Activated T-cell treated with anti-CD3 and anti-CD28 coated beads, Interleukin-2, amount 50 U/mL, for 72 hours (primary cell): Measurements from ENCODE around the gene ZDHHC18. TPM values are rescaled to one million over a fixed set of nuclear protein-coding genes. Genes with fewer than 3 reads are reported as not detected.
"Not testable (repeated sequence)": the region's sequence is repeated elsewhere in the genome, so short reads cannot be mapped to it uniquely, and the experiment has no call there.

Experiments
- ATAC-seq, 2 donors: fragments of 150-1000 bp; cut with Tn5 transposase; replicated peaks in 1 of 2; 2 replicates each; pipeline ENCODE4 v1.10.0; 2021; ENCODE audit warnings: moderate library complexity in 2 of 2, mild to moderate bottlenecking in 1 of 2
- DNase-seq, 2 donors: peaks; one replicate each; pipeline ENCODE4 v3.0.0; 2021 to 2022; ENCODE audit warnings: mixed read lengths in 1 of 2
- H3K27ac Mint-ChIP-seq: one replicate; pipeline ENCODE4 v1.8.0; 2022; ENCODE audit warnings: mild to moderate bottlenecking, moderate library complexity, mixed read lengths
- H3K27me3 Mint-ChIP-seq: one replicate; pipeline ENCODE4 v1.8.0; 2022; ENCODE audit warnings: low read depth, mixed read lengths
- H3K36me3 Mint-ChIP-seq, 2 donors: one replicate each; pipeline ENCODE4 v1.8.0; 2022; ENCODE audit warnings: mixed read lengths in 2 of 2, mild to moderate bottlenecking in 1 of 2; ENCODE audit not compliant: insufficient read depth in 2 of 2
- H3K4me1 Mint-ChIP-seq: one replicate; pipeline ENCODE4 v1.8.0; 2022; ENCODE audit warnings: low read depth, mixed read lengths
- H3K4me3 Mint-ChIP-seq, 2 donors: one replicate each; pipeline ENCODE4 v1.8.0; 2022; ENCODE audit warnings: mild to moderate bottlenecking in 2 of 2, mixed read lengths in 2 of 2, moderate library complexity in 2 of 2
- H3K9me3 Mint-ChIP-seq, 2 donors: one replicate each; pipeline ENCODE4 v1.8.0; 2022; ENCODE audit warnings: mixed read lengths in 2 of 2
- total RNA-seq, 2 donors: library from RNA; stranded (reverse); gene quantifications; one replicate each; pipeline ENCODE4 v1.2.3, GENCODE V29; 2022

Gene ZDHHC18
- total RNA-seq, 2 donors from 2014 or later = 64.4 to 80.2 TPM

DNA sequence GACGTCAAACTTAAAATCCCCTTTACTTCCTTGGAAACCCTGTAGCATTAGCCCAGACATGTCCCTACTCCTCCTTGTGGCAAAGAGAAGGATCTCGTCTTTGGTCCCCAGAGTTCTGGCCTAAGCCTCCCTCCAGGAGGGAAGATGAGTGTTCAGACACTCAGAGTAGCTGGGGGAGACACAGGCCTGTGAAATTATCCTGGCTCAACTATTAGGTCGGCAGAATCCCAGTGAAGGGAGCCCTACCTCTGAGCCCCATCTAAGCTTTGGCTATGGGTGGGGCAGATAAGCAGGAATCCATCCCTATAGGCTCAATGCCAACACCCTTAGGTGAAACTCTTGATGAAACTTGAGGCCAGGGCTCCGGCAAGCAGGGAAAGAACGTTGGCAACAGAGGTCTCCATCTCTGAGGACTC is 34.8 kb downstream of the ZDHHC18 start:
- H3K4me1 Mint-ChIP-seq = peaks cover 25% of the 10 kb centered on the region
- ATAC-seq (no peak), DNase-seq (no peak)
- H3K36me3 Mint-ChIP-seq = no peaks in the 10 kb centered on the region
- no peaks in the 10 kb centered on the region for H3K27me3 Mint-ChIP-seq
- no peak overlapping the region for H3K27ac Mint-ChIP-seq
- peak overlapping the region in 1 of 2 donors; percentile 38 for H3K4me3 Mint-ChIP-seq
- H3K9me3 Mint-ChIP-seq = no peaks in the 10 kb centered on the region

DNA sequence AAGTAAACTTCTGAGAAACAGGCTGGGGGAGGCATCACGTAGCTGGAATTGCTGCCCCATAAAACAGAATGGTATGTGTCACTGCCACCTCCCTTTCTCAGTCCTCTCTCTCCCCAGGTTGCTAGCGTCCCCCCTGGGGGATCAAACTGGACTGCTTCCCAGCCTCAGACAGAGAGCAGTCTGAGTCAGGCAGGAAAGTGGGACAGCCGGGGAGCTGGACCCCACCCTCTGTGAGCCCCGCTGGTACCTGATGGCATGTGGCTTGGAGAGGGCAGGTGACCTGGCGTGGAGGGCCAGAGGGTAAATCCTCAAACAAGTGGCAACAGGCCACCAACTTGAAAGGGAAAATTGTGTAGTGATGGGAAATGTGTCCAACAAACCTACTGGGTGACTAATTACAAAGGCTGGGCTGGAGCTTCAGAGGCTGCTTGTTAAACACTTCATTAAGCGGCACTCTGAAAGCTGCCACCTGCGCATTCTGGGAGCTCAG is 35.4 kb downstream of the ZDHHC18 start:
- Mint-ChIP-seq H3K4me1 (peaks cover 25% of the 10 kb centered on the region), H3K27me3 (no peaks in the 10 kb centered on the region), H3K9me3 (no peaks in the 10 kb centered on the region), H3K27ac (no peak overlapping the region), H3K36me3 (no peaks in the 10 kb centered on the region), H3K4me3 (peak overlapping the region in 1 of 2 donors; percentile 13)
- ATAC-seq (no peak), DNase-seq (no peak)

- ATAC-seq (no peak), DNase-seq (peak; percentile 61 to 66)
- peak within 1 kb of the TSS; percentile 61 for H3K27ac Mint-ChIP-seq
- no peaks in the 10 kb centered on the region for H3K36me3 Mint-ChIP-seq
- no peaks in the 10 kb centered on the region for H3K9me3 Mint-ChIP-seq
- peak within 1 kb of the TSS; percentile 96 to 98 for H3K4me3 Mint-ChIP-seq
- H3K27me3 Mint-ChIP-seq = no peaks in the 10 kb centered on the region
- peaks cover 25% of the 10 kb centered on the region for H3K4me1 Mint-ChIP-seq
These were observed 36.5 kb downstream of the ZDHHC18 start, which contains the start of gene SFN for GRCh38 chr1:26862781-26863684. SFN (plus strand) TSS chr1:26863149; CDS start chr1:26863213, 64 bp downstream.

- H3K4me1 Mint-ChIP-seq = peaks cover 25% of the 10 kb centered on the region
- no peak overlapping the region for H3K27ac Mint-ChIP-seq
These were observed 37.2 kb downstream of the ZDHHC18 start for GRCh38 chr1:26863685-26864077.

DNA sequence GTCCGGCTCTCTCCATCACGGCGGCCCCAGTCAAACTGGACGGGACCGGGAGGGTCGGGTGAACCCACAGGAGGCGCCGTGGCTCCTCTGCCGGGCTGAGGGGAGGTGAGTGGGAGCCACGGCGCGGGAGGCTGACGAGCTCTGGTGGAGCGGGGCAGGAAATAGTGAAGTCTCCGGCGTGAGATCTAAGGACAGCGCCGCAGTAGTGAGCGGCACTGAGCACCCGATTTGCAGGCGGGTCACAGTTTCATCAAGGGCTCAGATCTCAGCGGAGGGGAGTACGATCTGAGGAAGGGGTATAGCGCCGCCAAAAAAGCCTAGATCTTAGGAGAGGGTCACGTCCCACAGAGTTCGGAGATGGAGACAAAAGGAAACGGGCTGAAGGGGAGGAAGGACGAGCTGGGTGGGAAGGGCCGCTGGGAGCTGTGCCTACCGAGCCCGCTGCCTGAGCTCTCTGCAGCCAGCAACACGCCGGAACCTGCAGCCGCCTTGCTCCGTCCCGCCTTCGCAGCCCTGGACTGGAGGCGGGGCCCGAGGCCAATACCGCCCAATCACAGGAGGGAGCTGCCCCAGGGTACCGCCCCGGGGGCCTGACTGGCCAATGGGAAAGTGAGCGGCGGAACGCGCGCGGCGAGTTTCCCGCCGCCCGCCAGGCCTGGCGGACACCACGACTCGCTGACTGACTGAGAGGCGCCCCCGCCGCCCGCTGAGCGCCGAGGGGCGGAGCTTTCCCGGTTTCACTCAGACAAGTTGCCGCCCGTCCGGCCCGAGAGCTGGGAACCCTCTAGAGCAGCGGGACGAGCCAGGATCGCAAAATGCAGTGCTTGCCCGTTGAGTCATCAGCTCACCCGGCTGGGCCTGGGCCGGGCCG is 38.4 kb downstream of the ZDHHC18 start:
- Mint-ChIP-seq H3K9me3 (no peaks in the 10 kb centered on the region), H3K4me1 (peaks cover 25% of the 10 kb centered on the region)
- peak; percentile 95 to 97 for ATAC-seq

More at GRCh38 chr1:26863685-26864077, 37.2 kb downstream of the ZDHHC18 start:
- Mint-ChIP-seq H3K9me3 (no peaks in the 10 kb centered on the region), H3K4me3 (peak overlapping the region; percentile 96 to 98), H3K36me3 (no peaks in the 10 kb centered on the region), H3K27me3 (no peaks in the 10 kb centered on the region)
- ATAC-seq (no peak), DNase-seq (no peak)

DNA sequence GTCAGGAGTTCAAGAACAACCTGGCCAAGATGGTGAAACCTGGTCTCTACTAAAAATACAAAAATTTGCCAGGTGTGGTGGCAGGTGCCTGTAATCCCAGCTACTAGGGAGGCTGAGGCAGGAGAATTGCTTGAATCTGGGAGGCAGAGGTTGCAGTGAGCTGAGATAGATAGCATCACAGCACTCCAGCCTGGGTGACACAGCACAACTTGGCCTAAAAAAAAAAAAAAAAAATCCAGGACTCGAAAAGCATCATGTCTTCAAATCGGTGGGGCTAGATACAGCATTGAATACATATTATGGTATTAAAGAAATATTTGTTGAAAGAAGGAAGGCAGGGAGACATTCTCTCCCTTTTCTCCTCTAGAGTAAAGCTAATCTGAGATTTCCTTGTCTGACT is 46.6 kb downstream of the ZDHHC18 start:
- ATAC-seq, H3K9me3 Mint-ChIP-seq, H3K27me3 Mint-ChIP-seq, H3K27ac Mint-ChIP-seq, H3K4me1 Mint-ChIP-seq, DNase-seq, H3K4me3 Mint-ChIP-seq, H3K36me3 Mint-ChIP-seq: not testable (repeated sequence)

More for the DNA sequence above, 38.4 kb downstream of the ZDHHC18 start:
- DNase-seq = peak; percentile 97 to 98
- Mint-ChIP-seq H3K27ac (peak overlapping the region; percentile 86), H3K36me3 (no peaks in the 10 kb centered on the region), H3K27me3 (no peaks in the 10 kb centered on the region), H3K4me3 (peak overlapping the region; percentile 96 to 98)

DNA sequence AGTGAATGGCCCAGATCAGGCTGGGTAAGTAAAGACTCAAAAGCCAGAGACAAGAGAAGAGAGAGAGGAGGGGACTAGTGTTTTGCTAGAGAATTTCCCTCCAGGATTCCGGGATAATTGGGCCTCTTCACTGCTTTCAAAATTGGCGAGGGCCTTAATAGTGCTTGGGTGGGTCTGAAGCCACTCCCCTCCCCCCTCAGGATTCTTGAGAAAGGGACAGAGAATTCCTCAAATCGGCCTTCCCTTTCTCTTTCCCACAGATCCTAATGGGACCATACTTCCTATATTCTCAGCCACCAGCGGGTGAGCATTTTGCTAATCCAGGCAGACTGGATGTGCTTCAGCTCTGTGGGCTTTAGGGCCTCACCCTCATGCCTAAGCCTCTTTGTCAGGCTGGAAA is 48.4 kb downstream of the ZDHHC18 start:
- ATAC-seq (no peak), DNase-seq (no peak)
- Mint-ChIP-seq H3K9me3 (no peaks in the 10 kb centered on the region), H3K4me3 (no peak overlapping the region), H3K36me3 (peaks cover 0 to 4% of the 10 kb centered on the region in 2 donors), H3K4me1 (no peaks in the 10 kb centered on the region), H3K27ac (no peak overlapping the region), H3K27me3 (no peaks in the 10 kb centered on the region)

DNA sequence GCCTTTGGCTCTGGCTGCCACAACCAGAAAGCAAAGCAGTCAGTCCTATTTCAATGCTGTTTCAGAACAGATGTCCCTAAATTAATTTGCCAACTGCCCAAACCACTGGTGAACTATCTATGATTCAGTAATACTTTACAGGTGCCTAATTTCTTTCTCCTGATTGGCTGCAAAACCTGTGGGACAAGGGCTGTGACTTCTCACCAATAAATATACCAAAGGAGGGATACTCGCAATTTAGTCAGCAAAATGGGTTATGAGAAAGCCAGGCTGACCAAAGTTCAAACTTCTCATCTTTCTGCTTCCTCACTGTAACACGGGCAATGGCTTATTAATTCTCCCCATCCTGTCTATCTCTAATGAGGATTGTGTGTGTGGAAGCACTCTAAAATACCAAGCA is 50.8 kb downstream of the ZDHHC18 start:
- Mint-ChIP-seq H3K27me3 (no peaks in the 10 kb centered on the region), H3K36me3 (peaks cover 2 to 5% of the 10 kb centered on the region in 2 donors), H3K9me3 (no peaks in the 10 kb centered on the region), H3K4me1 (no peaks in the 10 kb centered on the region), H3K27ac (no peak overlapping the region), H3K4me3 (no peak overlapping the region)
- ATAC-seq (no peak), DNase-seq (no peak)

GRCh38 chr1:26879793-26880192 is 53.3 kb downstream of the ZDHHC18 start:
- Mint-ChIP-seq H3K27ac (no peak overlapping the region), H3K4me1 (no peaks in the 10 kb centered on the region), H3K4me3 (no peak overlapping the region), H3K27me3 (no peaks in the 10 kb centered on the region), H3K36me3 (peaks cover 10 to 23% of the 10 kb centered on the region in 2 donors), H3K9me3 (no peaks in the 10 kb centered on the region)
- DNase-seq (no peak), ATAC-seq (no peak)

GRCh38 chr1:26881611-26882010 is 55.1 kb downstream of the ZDHHC18 start:
- H3K27ac Mint-ChIP-seq, H3K4me1 Mint-ChIP-seq, H3K27me3 Mint-ChIP-seq, ATAC-seq, H3K9me3 Mint-ChIP-seq, H3K4me3 Mint-ChIP-seq, DNase-seq: not testable (repeated sequence)
- peaks cover 14 to 24% of the 10 kb centered on the region in 2 donors for H3K36me3 Mint-ChIP-seq

- H3K4me1 Mint-ChIP-seq = peaks cover 5% of the 10 kb centered on the region
- H3K36me3 Mint-ChIP-seq = peaks cover 15 to 26% of the 10 kb centered on the region in 2 donors
- ATAC-seq (no peak), DNase-seq (no peak)
- no peaks in the 10 kb centered on the region for H3K27me3 Mint-ChIP-seq
- H3K9me3 Mint-ChIP-seq = no peaks in the 10 kb centered on the region
- no peak overlapping the region for H3K4me3 Mint-ChIP-seq
- no peak overlapping the region for H3K27ac Mint-ChIP-seq
These were observed 56.4 kb downstream of the ZDHHC18 start for GRCh38 chr1:26882696-26883463.

DNA sequence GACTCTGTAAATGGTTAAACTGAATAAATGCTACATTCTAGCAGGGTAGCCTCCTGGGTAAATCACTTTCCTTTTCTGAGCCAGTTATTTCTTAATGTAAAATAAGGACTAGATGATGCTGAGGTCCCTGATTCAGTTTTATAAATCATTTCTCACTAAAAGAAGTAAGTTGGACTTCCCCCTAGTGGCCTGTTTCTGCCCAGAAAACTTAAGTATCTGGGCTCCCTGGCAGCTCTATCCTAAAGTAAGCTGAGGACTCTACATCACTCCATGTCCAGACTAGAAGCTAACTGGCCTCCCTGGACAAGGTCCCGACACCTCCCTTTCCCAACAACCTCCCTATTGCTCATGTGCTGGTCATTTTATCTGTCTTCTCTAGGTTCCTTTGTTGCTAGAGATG is 60.6 kb downstream of the ZDHHC18 start:
- no peaks in the 10 kb centered on the region for H3K27me3 Mint-ChIP-seq
- H3K4me1 Mint-ChIP-seq = peaks cover 32% of the 10 kb centered on the region
- ATAC-seq = no peak
- H3K9me3 Mint-ChIP-seq = no peaks in the 10 kb centered on the region
- peak overlapping the region; percentile 8 for H3K27ac Mint-ChIP-seq
- H3K4me3 Mint-ChIP-seq = no peak overlapping the region
- DNase-seq = peak in 1 of 2 donors; percentile 9
- H3K36me3 Mint-ChIP-seq = peaks cover 24 to 31% of the 10 kb centered on the region in 2 donors
